HG03097 (cell line): ENCODE data around the gene ZFYVE19.
A peak's percentile ranks its signal among the peaks of the same experiment; 100 is the strongest.

Experiments used
- ATAC-seq: cut with Tn5 transposase; IDR thresholded peaks from one replicate; pipeline ENCODE4 v1.9.1; 2021; ENCODE audit not compliant: unreplicated experiment, low FRiP score

Gene ZFYVE19

GRCh38 chr15:40807028-40807887, at the start of gene ZFYVE19, which contains the start of gene DNAJC17:
ZFYVE19 (plus strand) TSS chr15:40807089; CDS start chr15:40807590, 501 bp downstream.
DNAJC17 (minus strand) TSS chr15:40807473; CDS start chr15:40807446, 27 bp downstream.
- peak; percentile 95 for ATAC-seq

- no peak for ATAC-seq
Observed at GRCh38 chr15:40759961-40760360, 46.9 kb upstream of the ZFYVE19 start.

- no peak for ATAC-seq
Observed at GRCh38 chr15:40762919-40763800, 43.7 kb upstream of the ZFYVE19 start.

GRCh38 chr15:40763801-40764628, 42.9 kb upstream of the ZFYVE19 start, which contains the start of gene GCHFR:
GCHFR (plus strand) TSS chr15:40764068; CDS start chr15:40764181, 113 bp downstream.
- no peak for ATAC-seq

GRCh38 chr15:40764629-40765103, 42.2 kb upstream of the ZFYVE19 start:
- no peak for ATAC-seq

- no peak for ATAC-seq
Observed at GRCh38 chr15:40766194-40766815, 40.6 kb upstream of the ZFYVE19 start.

GRCh38 chr15:40766906-40767837, 39.7 kb upstream of the ZFYVE19 start:
- no peak for ATAC-seq

- no peak for ATAC-seq
Observed at GRCh38 chr15:40767838-40768500, 38.9 kb upstream of the ZFYVE19 start.

- ATAC-seq, result no peak
Observed at GRCh38 chr15:40768521-40769273, 38.2 kb upstream of the ZFYVE19 start.

GRCh38 chr15:40769274-40770146, 37.4 kb upstream of the ZFYVE19 start, which contains the start of gene C15orf62:
C15orf62 (plus strand) TSS chr15:40769980; CDS start chr15:40770496, 516 bp downstream.
- ATAC-seq, result no peak

- no peak for ATAC-seq
Observed at GRCh38 chr15:40770147-40770721, 36.7 kb upstream of the ZFYVE19 start.

GRCh38 chr15:40771242-40771641, 35.6 kb upstream of the ZFYVE19 start:
- no peak for ATAC-seq

- no peak for ATAC-seq
Observed at GRCh38 chr15:40772014-40772413, 34.9 kb upstream of the ZFYVE19 start.

GRCh38 chr15:40773496-40773895, 33.4 kb upstream of the ZFYVE19 start:
- no peak for ATAC-seq

- no peak for ATAC-seq
Observed at GRCh38 chr15:40773902-40774301, 33.0 kb upstream of the ZFYVE19 start.

- ATAC-seq, result no peak
Observed at GRCh38 chr15:40775007-40775406, 31.9 kb upstream of the ZFYVE19 start.
